B cell (primary cell): ENCODE data around the gene ARHGAP29.

ENCODE experiments used
- EZH2 ChIP-seq: IDR thresholded peaks from 2 replicates; pipeline ENCODE4 v1.6.1; 2012; ENCODE audit warnings: borderline replicate concordance, low read depth, mild to moderate bottlenecking, moderate library complexity, low read length; ENCODE audit not compliant: insufficient read depth, poor library complexity, severe bottlenecking
- TF ChIP-seq, protein P1 (sequence below): fragments of 200-600 bp; IDR thresholded peaks from one replicate; pipeline ENCODE4 v1.8.0; 2022; ENCODE audit warnings: antibody characterized with exemption, mild to moderate bottlenecking

DNA sequence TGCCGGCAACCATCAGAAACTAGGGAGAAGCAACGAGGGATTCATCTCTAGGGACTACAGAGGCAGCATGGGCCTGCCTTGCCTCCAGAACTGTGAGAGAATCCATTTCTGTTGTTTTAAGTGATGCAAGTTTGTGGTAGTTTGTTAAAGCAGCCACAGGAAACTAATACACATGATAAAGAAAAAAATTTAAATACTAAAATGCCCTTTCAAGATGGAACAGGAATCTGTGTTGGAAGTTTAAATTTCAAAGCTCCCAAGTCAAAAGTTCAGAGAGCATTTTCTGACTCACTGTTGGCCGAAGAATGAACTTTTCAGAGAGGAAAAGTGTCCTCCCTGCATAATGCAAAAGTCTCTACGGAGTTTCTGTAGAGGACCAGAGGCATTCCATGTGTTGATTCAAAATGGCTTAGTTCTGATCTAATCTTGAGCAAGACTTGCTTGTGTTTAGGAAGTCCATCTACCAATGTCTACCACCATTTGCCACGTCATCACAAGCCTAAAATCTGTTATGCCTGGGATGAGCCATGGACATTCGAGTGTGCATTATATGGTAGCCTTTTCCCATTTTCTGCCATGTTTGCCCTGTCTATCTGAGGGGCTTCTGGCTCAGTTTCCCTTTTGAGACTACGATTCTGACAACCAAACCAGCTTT lies 22.4 kb upstream of the ARHGAP29 start:
- TF ChIP-seq, protein P1, sequence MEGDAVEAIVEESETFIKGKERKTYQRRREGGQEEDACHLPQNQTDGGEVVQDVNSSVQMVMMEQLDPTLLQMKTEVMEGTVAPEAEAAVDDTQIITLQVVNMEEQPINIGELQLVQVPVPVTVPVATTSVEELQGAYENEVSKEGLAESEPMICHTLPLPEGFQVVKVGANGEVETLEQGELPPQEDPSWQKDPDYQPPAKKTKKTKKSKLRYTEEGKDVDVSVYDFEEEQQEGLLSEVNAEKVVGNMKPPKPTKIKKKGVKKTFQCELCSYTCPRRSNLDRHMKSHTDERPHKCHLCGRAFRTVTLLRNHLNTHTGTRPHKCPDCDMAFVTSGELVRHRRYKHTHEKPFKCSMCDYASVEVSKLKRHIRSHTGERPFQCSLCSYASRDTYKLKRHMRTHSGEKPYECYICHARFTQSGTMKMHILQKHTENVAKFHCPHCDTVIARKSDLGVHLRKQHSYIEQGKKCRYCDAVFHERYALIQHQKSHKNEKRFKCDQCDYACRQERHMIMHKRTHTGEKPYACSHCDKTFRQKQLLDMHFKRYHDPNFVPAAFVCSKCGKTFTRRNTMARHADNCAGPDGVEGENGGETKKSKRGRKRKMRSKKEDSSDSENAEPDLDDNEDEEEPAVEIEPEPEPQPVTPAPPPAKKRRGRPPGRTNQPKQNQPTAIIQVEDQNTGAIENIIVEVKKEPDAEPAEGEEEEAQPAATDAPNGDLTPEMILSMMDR = no peak
- TF ChIP-seq EZH2 = no peak
